ENCODE data around the gene SULT2A1.

DNA sequence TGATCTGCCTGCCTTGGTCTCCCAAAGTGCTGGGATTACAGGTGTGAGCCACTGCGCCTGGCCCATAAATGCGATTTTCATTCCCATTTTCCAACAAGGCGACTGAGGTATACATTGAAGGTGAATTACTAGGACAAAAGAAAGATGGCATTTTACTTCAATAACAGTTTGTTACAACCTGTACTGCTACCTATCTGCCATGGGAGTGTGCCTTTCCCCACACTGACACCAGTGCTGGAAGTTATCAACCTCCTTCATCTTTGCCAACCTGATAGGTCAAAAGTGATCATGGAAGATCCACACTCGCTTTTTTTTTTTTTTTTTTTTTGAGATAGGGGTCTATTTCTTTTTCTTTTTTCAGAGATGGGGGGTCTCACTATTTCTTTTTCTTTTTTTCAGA, 53.4 kb downstream of the SULT2A1 start:
- TF ChIP-seq, protein P1, sequence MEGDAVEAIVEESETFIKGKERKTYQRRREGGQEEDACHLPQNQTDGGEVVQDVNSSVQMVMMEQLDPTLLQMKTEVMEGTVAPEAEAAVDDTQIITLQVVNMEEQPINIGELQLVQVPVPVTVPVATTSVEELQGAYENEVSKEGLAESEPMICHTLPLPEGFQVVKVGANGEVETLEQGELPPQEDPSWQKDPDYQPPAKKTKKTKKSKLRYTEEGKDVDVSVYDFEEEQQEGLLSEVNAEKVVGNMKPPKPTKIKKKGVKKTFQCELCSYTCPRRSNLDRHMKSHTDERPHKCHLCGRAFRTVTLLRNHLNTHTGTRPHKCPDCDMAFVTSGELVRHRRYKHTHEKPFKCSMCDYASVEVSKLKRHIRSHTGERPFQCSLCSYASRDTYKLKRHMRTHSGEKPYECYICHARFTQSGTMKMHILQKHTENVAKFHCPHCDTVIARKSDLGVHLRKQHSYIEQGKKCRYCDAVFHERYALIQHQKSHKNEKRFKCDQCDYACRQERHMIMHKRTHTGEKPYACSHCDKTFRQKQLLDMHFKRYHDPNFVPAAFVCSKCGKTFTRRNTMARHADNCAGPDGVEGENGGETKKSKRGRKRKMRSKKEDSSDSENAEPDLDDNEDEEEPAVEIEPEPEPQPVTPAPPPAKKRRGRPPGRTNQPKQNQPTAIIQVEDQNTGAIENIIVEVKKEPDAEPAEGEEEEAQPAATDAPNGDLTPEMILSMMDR (IDR thresholded peaks at IDR 0.05): no peak
- TF ChIP-seq POLR2AphosphoS5 (IDR thresholded peaks at IDR 0.05) (no peak), POLR2A (IDR thresholded peaks at IDR 0.05) (no peak)
